Esophagus muscularis mucosa (tissue), 4 donors: ENCODE results near the gene CDC37L1. TPM values are rescaled to one million over a fixed set of nuclear protein-coding genes. Genes with fewer than 3 reads are reported as not detected.

Experiments used
- DNase-seq: peaks from one replicate; pipeline ENCODE4 v3.0.0-alpha.2; 2017; ENCODE audit errors: extremely low spot score
- H3K27ac ChIP-seq, 4 donors: fragments of 200-600 bp; sonication (generic); replicated peaks in 1 of 4; 1 replicate in 3 of 4; 2 replicates in 1 of 4; pipeline ENCODE4 v1.5.1; 2016 to 2019; ENCODE audit warnings: mild to moderate bottlenecking in 1 of 4
- H3K27me3 ChIP-seq, 4 donors: fragments of 200-600 bp; sonication (generic); one replicate each; pipeline versions ENCODE4 v1.5.1 to v1.6.0; 2016 to 2019
- H3K36me3 ChIP-seq, 4 donors: fragments of 200-600 bp; sonication (generic); one replicate each; pipeline ENCODE4 v1.5.1; 2016 to 2019
- H3K4me1 ChIP-seq, 4 donors: fragments of 200-600 bp; sonication (generic); one replicate each; pipeline ENCODE4 v1.5.1; 2016 to 2019
- H3K4me3 ChIP-seq, 4 donors: fragments of 200-600 bp; sonication (generic); 1 replicate in 2 of 4; 2 replicates in 2 of 4; pipeline ENCODE4 v1.5.1; 2016 to 2019; ENCODE audit warnings: mild to moderate bottlenecking in 4 of 4, moderate library complexity in 1 of 4
- H3K9me3 ChIP-seq, 4 donors: fragments of 200-600 bp; sonication (generic); 1 replicate in 3 of 4; 2 replicates in 1 of 4; pipeline ENCODE4 v1.5.1; 2016 to 2019
- CTCF ChIP-seq, 3 experiments: fragments of 200-600 bp in 2 of 3; fragments of 450-650 bp in 1 of 3; sonication (generic) in 2 of 3; IDR thresholded peaks; one replicate each; pipeline ENCODE4 v1.5.1; 2017 to 2019; ENCODE audit warnings: antibody characterized with exemption in 3 of 3, mild to moderate bottlenecking in 2 of 3, moderate library complexity in 1 of 3
- EP300 ChIP-seq: sonication (generic); formaldehyde crosslinking; IDR thresholded peaks from one replicate; pipeline ENCODE4 v1.6.1; 2017; ENCODE audit warnings: antibody characterized with exemption
- POLR2A ChIP-seq: fragments of 450-650 bp; IDR thresholded peaks from one replicate; pipeline ENCODE4 v1.6.1; 2017; ENCODE audit warnings: antibody characterized with exemption, moderate library complexity, mild to moderate bottlenecking, low read depth
- POLR2AphosphoS5 ChIP-seq, 2 donors: sonication (generic); formaldehyde crosslinking; IDR thresholded peaks; one replicate each; pipeline ENCODE4 v1.6.1; 2017; ENCODE audit warnings: antibody characterized with exemption in 2 of 2
- WGBS: methylation state at CpG from one replicate; pipeline ENCODE4 v1.1.5; 2018; 5-methylcytosine and 5-hydroxymethylcytosine counted together
- intact Hi-C: fragments of 100-400 bp; cut with DNase I; formaldehyde crosslinking; loops from one replicate; pipeline ENCODE4 v1.15.1; 2023
- total RNA-seq, 4 donors: library from RNA; depleted of rRNA; stranded (reverse); fragments of >200 nt; gene quantifications; one replicate each; pipeline versions ENCODE4 v1.1.0 to v1.2.1, GENCODE V29; 2016

Gene CDC37L1
- total RNA-seq, 4 donors from 2014 or later: 78.3 to 115 (median 86.4) TPM

GRCh38 chr9:4689021-4689420 lies 9.7 kb downstream of the CDC37L1 start:
- no peak for TF ChIP-seq EP300
- no peak for TF ChIP-seq POLR2AphosphoS5 (IDR thresholded peaks at IDR 0.05)
- no peak for TF ChIP-seq CTCF (IDR thresholded peaks at IDR 0.05)
- TF ChIP-seq POLR2A: no peak
- Histone ChIP-seq H3K4me1 (peaks cover 20 to 100% (median 76%) of the 10 kb centered on the region in 4 donors), H3K27me3 (no peaks in the 10 kb centered on the region), H3K27ac (peak overlapping the region in 3 of 4 donors; percentile 23 to 68 (median 64)), H3K36me3 (peaks cover 9 to 56% (median 31%) of the 10 kb centered on the region in 4 donors), H3K9me3 (no peaks in the 10 kb centered on the region), H3K4me3 (no peak overlapping the region)
- WGBS: 78% methylated on average over 2 of the region's 2 CpGs
- no peak for DNase-seq
- intact Hi-C loops: no loop called here

DNA sequence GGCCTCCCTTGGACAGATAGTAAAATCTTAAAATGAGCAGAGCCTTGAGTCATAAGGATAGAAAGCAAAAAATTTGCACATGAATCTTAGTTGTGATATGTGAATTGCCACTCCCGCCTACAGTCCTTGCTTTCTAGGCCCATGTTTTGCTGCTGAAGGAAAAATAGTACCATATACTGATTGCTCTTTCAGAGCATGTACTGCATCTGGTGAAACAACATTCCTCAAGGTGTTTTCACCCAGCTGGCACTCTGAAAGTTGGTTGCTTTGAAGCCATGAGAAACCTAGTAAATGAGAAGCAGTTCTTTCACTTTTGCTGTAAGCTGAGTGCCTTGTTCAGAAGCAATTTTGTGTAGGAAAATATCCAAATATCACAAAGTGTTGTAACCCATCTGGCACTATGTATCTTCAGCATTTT lies 10.3 kb downstream of the CDC37L1 start:
- Histone ChIP-seq H3K4me3 (no peak overlapping the region), H3K27ac (peak overlapping the region in 3 of 4 donors; percentile 7 to 68 (median 23)), H3K4me1 (peaks cover 20 to 99% (median 72%) of the 10 kb centered on the region in 4 donors), H3K9me3 (no peaks in the 10 kb centered on the region), H3K36me3 (peaks cover 9 to 62% (median 33%) of the 10 kb centered on the region in 4 donors), H3K27me3 (no peaks in the 10 kb centered on the region)
- DNase-seq: no peak
- intact Hi-C loops: no loop called here
- WGBS: 88% methylated on average over 1 of the region's 1 CpG
- TF ChIP-seq EP300 (no peak), POLR2AphosphoS5 (IDR thresholded peaks at IDR 0.05) (no peak), CTCF (IDR thresholded peaks at IDR 0.05) (no peak), POLR2A (no peak)

GRCh38 chr9:4690144-4690543 lies 10.8 kb downstream of the CDC37L1 start:
- Histone ChIP-seq H3K36me3 (peaks cover 9 to 62% (median 33%) of the 10 kb centered on the region in 4 donors), H3K27ac (peak overlapping the region in 3 of 4 donors; percentile 7 to 68 (median 23)), H3K27me3 (no peaks in the 10 kb centered on the region), H3K4me1 (peaks cover 20 to 94% (median 72%) of the 10 kb centered on the region in 4 donors), H3K9me3 (no peaks in the 10 kb centered on the region), H3K4me3 (no peak overlapping the region)
- intact Hi-C loops: no loop called here
- DNase-seq: no peak
- no peak for TF ChIP-seq CTCF (IDR thresholded peaks at IDR 0.05)
- TF ChIP-seq POLR2AphosphoS5 (IDR thresholded peaks at IDR 0.05): no peak
- TF ChIP-seq EP300: no peak
- TF ChIP-seq POLR2A: no peak
- WGBS: 92% methylated on average over 4 of the region's 4 CpGs

- H3K4me3 ChIP-seq: no peak overlapping the region
- DNase-seq: no peak
- H3K27me3 ChIP-seq: no peaks in the 10 kb centered on the region
- TF ChIP-seq POLR2AphosphoS5 (IDR thresholded peaks at IDR 0.05): no peak
- no peak for TF ChIP-seq CTCF (IDR thresholded peaks at IDR 0.05)
- TF ChIP-seq POLR2A: no peak
- TF ChIP-seq EP300: no peak
- 76% methylated on average over 3 of the region's 3 CpGs for WGBS
- peaks cover 15 to 93% (median 62%) of the 10 kb centered on the region in 4 donors for H3K4me1 ChIP-seq
- no peaks in the 10 kb centered on the region for H3K9me3 ChIP-seq
- peaks cover 4 to 58% (median 25%) of the 10 kb centered on the region in 4 donors for H3K36me3 ChIP-seq
- intact Hi-C loops: no loop called here
- peak overlapping the region in 1 of 4 donors; percentile 31 for H3K27ac ChIP-seq
These were observed 12.4 kb downstream of the CDC37L1 start for GRCh38 chr9:4691795-4692194.

DNA sequence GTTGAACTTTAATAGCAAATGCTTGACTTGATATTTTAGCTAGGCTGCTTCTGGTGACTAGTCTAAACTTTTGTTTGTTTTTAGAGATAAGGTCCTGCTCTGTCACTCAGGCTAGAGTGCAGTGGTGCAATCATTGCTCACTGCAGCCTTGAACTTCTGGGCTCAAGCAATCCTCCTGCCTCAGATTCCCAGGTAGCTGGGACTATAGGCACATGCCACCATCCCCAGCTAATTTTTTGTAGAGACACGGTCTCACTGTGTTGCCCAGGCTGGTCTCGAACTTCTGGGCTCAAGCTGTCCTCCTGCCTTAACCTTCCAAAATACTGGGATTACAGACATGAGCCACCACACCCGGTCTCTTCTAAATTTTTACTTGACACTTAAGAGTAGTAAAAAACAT lies 20.7 kb downstream of the CDC37L1 start:
- intact Hi-C loops: no loop called here
- WGBS: 82% methylated on average over 3 of the region's 3 CpGs
- no peaks in the 10 kb centered on the region for H3K27me3 ChIP-seq

More for the DNA sequence above, 20.7 kb downstream of the CDC37L1 start:
- Histone ChIP-seq H3K4me1 (peaks cover 0 to 20% (median 8%) of the 10 kb centered on the region in 4 donors), H3K4me3 (no peak overlapping the region), H3K9me3 (no peaks in the 10 kb centered on the region), H3K27ac (no peak overlapping the region), H3K36me3 (peaks cover 38 to 91% (median 55%) of the 10 kb centered on the region in 4 donors)
- DNase-seq: no peak
- TF ChIP-seq CTCF (IDR thresholded peaks at IDR 0.05) (no peak), EP300 (no peak), POLR2A (no peak), POLR2AphosphoS5 (IDR thresholded peaks at IDR 0.05) (no peak)
